DMS114 treated with DMSO at 0.1 percent for 48 hours (cell line): ENCODE data around the gene DIPK1A.

Source experiments
- DNase-seq: peaks from one replicate; lab custom pipeline; 2025; ENCODE audit not compliant: unreplicated experiment; lab: John Stamatoyannopoulos, UW

Gene DIPK1A

DNA sequence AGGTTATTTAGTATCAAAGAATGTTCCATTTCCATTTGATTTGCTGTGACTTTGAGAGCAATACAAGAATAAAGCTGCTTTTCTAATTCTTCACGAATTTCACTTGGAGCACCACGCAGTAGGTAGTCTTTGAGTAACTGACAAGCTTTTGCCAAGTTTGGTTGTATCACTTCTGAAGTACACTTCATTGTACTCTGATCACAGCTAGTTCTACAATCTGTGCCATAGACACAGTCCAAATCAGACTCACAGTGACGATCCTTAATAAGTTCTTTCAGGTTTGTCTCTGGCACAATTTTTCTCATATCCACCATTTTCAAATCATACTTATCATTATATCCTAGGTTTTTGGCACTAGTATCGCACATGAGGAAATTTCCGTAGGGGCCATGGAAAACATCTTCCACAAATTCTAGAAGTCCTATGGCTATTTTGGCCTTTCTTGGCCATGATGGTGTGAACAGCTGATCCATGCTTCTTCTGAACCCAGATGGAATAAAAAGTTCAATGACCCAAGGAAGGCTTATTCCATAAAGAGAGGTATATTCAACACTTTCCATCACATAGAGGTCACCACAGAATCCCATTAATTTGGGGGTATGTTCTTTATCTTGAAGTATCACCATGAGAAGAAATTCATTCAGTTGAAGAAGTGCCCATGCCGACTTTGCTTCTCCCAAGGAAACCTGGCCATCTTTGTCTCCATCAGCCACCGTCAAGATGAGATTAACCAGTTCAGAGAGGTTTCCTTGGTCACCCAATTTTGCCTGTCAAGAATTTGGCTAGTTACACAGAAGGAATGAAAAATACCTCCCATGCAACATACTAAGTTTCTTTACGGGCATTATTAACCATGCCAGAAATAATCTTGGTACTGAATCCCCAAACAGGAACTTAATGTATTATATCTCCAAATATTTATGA, 117.6 kb downstream of the DIPK1A start:
- DNase-seq: no peak

DNA sequence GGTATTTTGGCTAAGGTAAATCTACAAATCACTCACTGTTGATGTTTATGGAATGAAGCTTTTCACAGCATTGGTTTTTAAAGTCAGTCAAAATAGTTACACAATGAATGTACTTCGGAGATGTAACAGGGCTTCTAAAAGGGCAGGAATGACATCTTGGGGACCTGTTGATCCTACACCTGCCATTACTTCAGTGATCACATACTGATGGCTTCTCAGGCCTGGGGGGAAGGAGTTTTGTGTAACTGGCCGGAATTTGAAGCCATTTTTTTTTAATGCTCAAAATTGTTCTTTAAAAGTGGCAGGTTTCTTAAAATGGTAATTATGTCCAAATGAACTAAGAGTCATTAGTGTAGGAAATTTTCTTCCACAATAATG, 118.2 kb downstream of the DIPK1A start:
- DNase-seq: no peak

DNA sequence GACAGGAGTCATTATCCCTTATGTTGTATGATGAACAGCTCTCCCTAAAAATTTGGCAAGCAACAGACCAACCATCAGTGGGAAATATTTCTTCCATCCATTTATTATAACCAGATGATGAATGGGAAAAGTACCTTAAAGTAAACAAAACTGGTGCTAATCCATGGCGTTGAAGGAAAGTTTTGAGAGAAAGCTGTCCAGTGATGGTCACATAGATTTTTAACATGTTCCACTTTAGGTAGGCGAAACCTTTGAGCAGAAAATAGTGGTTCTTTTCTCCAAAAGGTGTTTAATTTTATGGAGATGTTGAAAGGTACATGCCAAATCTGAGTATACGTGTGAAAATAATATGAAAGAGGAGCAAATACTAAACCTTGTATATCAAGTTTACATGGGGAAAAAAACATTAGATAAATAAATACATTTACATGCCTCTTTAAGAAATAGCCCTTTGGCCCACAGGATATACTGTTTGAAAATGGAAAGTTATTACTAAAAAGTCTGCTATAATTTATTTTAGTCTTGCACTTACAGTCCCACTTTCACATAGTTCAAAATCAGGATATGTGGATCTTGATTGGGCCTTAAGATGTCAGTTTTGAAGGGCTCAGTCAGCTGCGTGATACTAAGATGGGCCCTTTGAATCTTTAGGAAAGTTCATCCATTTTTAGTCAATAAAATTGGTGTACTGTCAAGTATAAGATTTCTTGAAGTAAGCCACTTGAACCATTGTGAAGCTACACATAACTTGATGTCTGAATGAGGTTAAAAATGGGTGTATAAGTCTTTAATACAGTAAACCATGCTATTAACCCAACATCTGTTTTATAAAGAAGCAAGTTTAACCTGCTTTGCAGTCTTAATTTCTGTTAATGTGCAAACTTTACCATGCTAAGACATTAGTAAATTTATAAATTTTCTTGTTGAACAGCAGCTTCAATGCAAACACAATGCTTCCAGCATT, 118.9 kb downstream of the DIPK1A start:
- DNase-seq: no peak

DNA sequence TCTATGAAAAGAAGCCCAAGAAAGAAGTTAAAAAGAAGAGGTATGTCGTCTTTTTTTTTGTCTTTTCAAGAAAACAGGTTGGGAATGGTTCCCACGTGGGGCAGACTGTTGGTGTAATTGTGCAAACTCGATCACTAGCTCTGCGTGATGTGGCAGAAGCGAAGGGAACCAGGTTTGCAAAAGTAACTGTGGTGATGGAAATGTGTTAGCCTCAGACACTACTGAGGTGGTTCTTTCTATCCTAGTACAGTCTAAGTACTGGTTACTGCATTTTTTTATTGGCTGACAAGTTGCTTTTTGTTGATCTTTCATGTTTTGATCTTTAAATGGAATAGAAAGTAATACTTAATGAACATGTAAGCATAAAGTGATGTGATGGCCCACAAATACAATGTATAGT, 120.7 kb downstream of the DIPK1A start:
- DNase-seq: no peak

DNA sequence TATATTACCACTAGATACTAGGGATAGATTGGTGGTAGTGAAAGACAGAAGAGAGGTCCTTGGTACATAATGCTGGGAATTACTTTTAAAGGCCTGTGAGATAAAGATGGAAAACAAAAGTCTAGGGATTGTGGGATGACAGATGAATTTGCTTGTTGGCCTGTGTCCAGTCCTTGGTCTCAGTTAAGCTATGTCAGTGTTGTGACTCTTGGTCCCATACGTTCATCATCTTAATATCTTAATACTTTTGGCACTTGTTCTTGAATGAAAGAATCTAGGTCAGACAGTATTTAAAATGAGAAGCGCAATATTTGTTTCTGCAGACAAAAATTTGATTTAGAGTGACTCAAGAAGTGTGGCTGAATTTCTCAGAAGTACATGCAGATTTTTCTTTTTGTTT, 121.8 kb downstream of the DIPK1A start:
- no peak for DNase-seq

DNA sequence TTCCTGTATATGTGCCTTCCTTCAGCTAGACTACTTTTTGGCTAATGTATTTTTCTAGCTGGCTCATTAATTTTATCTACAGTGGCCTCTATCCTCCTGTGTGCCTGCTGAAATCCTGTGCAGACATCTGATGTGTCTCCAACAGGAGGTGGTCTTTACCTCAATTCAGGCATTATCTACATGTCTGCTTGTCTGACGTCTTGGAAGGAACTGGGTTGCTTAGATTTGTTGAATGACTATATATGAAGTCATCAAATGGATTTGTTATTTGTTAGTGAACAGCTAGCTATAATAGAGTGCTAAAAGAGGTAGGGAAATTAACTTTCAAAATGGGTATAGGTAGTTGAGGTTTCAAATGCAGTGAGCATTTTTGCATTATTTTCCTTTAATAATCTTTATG, 122.7 kb downstream of the DIPK1A start:
- no peak for DNase-seq

DNA sequence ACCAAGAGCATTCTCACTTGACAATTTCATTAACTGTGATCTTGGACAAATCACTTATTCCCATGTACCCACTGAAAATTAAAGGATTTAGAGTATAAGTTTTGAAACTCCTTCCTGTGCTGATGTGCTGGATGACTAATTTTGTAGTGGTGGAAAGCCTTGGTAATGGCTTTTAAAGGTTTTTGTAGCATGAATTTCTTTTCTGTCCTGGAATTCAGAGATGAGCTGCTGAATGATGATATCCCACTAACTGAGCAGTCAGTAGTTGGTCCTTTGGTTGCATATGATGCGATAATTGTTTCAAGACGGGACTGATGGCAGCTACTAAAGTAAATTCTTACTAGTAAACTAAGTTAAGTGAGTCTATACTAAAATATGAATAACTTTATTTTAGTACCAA, 124.2 kb downstream of the DIPK1A start:
- no peak for DNase-seq

DNA sequence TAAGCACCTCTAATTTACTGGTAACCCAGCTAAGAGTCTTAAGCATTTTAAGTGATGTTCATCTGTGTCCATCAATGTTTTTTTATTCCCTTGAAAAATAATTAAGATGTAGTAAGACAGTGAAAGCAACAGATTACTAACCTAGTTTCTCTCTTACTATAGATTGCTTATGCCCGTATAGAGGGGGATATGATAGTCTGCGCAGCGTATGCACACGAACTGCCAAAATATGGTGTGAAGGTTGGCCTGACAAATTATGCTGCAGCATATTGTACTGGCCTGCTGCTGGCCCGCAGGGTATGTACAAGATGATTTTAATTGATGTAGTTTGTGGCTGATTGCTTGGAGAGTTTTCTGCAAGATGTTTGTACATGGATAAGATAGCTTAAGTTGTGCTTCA, 126.6 kb downstream of the DIPK1A start:
- DNase-seq: no peak

DNA sequence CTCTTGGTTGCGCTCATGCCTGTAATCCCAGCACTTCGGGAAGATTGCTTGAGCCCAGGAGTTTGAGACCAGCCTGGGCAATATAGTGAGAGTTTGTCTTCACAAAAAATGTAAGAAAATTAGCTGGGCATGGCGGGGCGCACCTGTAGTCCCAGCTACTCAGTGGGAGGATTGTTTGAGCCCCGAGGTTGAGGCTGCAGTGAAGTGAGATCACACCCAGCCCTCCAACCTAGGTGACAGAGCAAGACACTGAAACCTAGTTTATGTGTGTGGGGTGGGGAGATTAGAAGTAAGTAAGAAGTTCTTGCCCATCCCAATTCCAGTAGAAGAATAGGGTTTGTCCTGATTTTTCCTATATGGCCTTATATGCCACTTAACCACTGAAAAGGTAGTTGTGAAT, 127.4 kb downstream of the DIPK1A start:
- no peak for DNase-seq

DNA sequence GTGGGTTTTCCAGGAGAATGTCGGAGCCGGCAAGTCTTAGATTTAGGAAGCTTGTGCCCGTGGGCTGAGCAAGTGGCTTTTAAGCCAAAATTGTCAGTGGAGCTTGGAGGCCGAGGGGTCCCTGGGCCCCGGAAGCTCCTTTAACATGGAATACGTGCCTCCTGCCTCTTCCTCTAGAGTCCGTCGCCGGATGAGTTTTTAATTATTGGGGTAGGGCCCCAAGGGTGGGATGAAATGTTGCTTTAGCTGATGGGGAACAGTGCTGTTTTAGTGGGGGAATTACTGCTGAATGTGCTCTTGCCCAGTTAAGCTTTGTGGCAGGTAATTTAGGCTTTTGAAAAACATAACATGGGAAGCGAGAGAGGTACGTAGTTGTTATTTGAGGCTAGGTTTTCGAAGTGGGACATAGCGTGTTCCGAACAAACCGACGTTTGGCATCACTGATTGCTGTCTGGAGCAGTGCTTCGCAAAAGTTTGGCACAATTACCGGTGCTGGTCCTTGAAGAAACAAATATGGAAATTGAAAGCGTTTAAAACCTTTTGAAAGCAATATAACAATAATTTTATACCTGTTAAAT, 128.6 kb downstream of the DIPK1A start:
- DNase-seq: no peak

DNA sequence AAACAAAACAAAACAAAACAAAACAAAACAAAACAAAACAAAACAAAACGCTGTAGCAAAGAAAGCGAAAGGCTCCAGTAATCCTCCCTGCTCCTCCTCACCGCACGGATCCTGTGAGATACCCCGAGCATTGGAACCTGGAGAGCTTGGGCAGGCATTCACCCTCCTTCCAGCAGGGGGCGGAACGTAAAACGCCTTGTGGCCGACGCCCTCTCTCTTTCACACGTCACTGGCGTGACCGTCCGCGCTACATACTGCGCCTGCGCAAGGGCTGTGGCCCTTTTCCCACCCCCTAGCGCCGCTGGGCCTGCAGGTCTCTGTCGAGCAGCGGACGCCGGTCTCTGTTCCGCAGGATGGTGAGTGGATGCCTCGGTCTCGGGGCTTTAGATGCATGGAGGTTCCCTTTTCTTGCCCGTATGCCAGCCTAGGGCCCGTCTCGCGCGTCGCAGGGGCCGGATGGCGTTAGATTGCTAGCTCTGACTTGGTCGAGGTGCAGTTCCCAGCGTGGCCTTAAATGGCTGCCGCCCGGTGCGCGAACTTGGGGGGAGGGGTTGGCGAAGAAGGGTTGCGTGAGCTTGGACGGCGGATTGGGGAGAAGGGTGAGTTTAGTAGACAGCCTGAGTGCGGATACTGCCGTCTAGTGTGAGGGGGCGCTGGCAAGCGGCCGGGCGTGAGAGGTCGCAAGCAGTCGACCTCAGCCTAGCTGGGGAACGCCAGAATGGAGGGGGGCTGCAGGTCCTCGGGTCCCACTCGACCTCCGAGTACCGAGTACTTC, 129.3 kb downstream of the DIPK1A start, which contains the start of gene RPL5:
TSS of gene RPL5 (plus strand) at position 279 of the 775 bp plus-strand sequence. CDS start at position 354, 75 bp downstream.
- peak; percentile 97 for DNase-seq

DNA sequence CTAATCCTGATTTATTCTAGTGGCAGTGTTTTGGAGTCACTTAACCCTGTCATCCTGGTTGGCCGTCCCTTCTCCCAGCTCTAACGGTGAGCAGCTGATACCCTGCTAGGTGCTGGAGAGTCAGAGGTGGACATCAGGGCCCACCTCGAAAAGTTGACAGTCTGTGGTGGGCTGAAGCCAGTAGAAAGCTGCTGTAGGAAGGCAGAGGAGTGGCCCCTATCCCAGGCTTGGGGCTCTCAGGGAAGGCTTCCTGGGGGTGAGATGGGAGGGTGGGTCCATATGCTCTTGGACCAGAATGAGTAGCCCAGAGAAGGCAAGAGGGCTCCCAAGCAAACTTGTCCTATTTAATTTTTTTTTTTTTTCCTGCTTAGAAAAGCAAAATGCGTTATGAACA, 129.9 kb downstream of the DIPK1A start:
- no peak for DNase-seq

DNA sequence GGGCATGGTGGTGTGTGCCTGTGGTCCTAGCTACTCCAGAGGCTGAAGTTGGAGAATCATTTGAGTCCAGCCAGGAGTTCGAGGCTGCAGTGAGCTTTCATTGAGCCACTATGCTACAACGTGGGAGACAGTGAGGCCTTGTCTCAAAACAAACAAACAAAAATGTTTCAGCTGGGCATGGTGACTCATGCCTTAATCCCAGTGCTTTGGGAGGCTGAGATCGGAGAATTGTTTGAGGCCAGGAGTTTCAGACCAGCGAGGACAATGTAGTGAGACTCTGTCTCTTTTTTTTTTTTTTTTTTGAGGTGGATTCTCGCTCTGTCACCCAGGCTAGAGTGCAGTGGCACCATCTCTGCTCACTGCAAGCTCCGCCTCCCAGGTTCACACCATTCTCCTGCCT, 134.5 kb downstream of the DIPK1A start:
- DNase-seq: no peak

DNA sequence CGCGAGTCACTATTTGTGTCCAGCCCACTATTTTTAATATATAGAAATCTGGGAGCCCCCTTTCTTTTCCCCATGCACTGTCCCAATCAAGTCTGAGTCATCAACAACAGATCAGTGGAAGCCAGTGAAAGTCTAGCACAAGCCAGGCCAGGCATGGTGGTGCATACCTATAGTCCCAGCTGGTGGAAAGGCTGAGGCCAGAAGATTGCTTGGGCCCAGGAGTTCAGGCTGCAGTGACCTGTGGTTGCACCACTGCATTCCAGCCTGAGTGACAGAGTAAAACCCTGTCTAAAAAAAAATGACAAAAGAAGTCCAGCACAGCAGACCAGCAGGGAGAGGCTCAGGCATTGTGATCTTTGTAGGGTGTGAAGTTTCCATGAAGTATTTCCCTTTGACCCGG, 138.4 kb downstream of the DIPK1A start:
- no peak for DNase-seq

DNA sequence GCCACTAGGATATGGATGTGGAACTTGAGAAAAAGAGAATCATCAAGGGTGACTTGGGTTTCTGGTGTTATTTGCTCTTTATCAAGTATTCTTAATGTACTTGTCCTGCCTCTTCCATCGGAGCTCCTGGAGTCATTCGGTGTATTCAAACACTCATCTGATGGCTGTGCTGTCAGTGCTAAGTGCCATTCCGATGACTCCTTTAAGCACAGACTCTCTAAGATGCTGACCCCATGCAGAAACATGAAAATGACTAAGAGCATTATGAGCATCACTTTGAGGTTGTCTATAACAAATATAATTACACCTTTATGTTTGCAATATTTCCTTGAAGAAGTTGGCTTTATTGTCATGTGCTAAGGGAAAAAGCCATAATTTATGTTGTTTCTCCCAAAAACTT, 140.7 kb downstream of the DIPK1A start:
- DNase-seq: no peak

DNA sequence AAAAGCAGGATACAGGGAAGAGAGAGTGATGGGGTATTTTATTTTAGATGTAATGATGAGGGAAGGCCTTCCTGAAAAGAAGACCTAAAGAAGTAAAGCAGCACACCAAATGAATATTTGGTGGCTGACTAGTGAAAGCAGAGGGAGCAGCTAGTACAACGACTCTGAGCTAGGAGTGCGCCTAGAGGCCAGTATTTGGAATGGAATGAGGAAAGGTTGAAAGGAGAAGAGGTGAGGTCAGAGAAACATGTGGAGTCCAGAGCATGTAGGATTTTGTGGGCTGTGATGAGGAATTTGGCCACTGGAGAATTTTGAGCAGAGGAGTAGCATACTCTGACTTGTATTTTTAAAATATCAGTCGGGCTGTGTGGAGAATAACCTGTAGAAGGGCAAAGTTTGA, 141.2 kb downstream of the DIPK1A start:
- no peak for DNase-seq

DNA sequence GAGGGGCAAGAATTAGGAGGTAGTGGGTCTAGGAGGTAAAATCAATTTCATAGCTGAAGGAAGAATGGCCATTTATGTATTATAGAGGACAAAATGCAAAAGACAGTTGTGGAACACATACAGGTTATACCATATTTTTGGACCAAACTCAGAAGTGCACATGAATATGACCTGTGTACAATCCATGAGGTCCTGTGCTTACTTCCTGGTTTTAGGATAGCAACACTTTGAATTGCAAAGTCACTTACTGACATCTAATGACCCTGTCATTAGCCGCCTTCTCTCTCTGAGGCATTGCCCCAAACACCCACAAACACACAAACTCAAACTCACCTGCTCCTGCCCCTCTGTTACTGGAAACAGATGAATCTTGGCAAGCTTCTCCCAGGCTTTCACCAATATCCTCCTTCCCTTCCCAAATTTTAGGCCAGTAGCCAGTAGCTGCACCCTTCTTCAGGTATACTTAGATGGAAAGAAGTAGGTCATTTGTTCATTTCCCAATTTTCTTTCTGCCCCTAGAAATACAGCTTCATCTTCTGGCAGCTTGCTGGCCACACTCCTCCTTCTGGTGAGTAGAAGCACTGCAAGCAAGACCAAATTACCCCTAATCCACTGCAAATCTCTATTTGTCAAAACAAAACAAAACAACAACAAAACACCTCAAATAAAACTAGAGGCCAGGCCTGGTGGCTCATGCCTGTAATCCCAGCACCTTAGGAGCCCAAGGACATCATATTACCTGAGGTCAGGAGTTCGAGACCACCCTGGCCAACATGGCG, 143.1 kb downstream of the DIPK1A start:
- DNase-seq: no peak

DNA sequence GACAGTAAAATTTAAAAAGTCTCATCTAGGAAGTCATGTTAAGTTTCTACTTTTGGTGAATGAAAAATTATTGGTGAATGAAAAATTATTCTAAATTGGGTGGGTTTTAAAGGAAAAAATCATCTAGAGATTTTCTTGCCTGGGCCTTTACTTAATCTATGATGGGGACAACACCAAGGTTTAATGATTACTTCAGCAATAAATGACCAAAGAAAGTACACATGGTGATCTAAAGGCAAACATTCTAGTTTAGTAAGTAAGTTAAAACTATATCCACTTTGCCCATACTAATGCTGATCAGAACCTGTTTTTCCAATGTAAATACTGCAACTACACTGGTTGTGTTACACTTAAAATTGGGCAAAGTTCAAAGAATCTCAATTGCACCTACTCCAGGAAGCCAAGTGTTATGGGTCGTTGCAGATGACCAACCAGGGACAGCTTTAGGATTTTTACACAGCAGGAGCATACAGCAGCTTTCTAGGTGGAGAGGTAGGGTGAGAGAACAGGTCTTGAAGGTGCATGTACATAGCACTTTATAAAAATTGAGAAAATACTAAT, 144.0 kb downstream of the DIPK1A start:
- no peak for DNase-seq

DNA sequence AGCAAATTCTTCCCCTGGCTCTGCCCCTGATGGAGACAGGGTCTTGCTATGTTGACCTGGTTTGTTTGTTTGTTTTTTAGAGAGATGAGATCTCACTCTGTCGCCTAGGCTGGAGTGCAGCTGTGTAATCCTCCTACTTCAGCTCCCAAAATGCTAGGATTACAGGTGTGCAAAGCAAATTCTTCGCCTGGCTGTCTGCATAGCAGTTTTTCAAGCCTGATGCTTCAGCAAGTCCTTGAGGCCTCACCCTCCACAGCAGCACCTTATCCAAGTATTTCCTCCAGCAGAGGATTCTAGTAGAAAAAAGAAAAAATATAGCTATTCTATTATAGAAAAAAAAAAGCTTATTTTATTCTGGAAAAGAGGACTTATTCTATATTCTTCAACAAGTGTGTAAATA, 144.5 kb downstream of the DIPK1A start:
- DNase-seq: no peak

DNA sequence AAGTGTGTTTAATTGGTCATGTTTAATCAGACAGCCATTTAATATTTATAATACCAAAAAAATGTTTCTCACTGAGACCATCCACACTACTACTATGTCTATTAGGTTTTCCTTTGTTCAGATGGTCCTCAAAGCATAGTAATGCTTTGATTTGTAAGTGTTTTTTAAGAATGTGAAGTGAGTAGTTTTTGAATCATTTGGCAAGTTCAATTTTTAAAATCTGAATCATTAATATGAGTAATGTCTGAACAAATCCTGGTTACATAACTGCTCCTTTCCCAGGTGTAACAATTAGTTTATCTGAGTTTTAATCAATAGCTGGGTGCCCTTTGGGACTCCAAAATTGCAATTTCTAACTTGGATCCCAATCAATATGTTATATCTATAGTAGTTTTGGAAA, 152.9 kb downstream of the DIPK1A start:
- no peak for DNase-seq
